Keratinocyte (primary cell): ENCODE data around the gene TTI1. TPM values are rescaled to one million over a fixed set of nuclear protein-coding genes. Genes with fewer than 3 reads are reported as not detected.

Experiments used
- DNase-seq: peaks from one replicate; pipeline ENCODE4 v3.0.0-alpha.2; 2011; ENCODE audit warnings: low read depth, missing footprints, low spot score
- FAIRE-seq: peaks from 2 replicates; lab custom pipeline; 2011; peaks lifted over from hg19 to GRCh38; lab: Jason Lieb, UNC
- H2AFZ ChIP-seq: 2 replicates; pipeline ENCODE4 v1.6.0; 2012; ENCODE audit warnings: low read length, control low read depth, inconsistent platforms; ENCODE audit not compliant: control insufficient read depth
- H3K27ac ChIP-seq: 2 replicates; pipeline ENCODE4 v1.5.1; 2011; ENCODE audit warnings: low read length; ENCODE audit not compliant: control insufficient read depth, insufficient read depth
- H3K27me3 ChIP-seq: 3 replicates; pipeline ENCODE4 v1.6.0; 2011; ENCODE audit warnings: low read length; ENCODE audit not compliant: control insufficient read depth, insufficient read depth; ENCODE audit errors: extremely low read depth
- H3K36me3 ChIP-seq, 2 experiments: 2 replicates in 1 of 2; 3 replicates in 1 of 2; pipeline ENCODE4 v1.5.1; 2011; ENCODE audit warnings: low read length in 2 of 2, mild to moderate bottlenecking in 1 of 2; ENCODE audit not compliant: control insufficient read depth in 2 of 2, insufficient read depth in 2 of 2; ENCODE audit errors: extremely low read depth in 1 of 2
- H3K4me1 ChIP-seq: 3 replicates; pipeline ENCODE4 v1.5.1; 2011; ENCODE audit warnings: low read length; ENCODE audit not compliant: control insufficient read depth, insufficient read depth; ENCODE audit errors: extremely low read depth
- H3K4me2 ChIP-seq: 3 replicates; pipeline ENCODE4 v1.6.0; 2011; ENCODE audit warnings: low read depth, low read length; ENCODE audit not compliant: control insufficient read depth, insufficient read depth; ENCODE audit errors: extremely low read depth
- H3K4me3 ChIP-seq, 3 experiments: fragments of 200-600 bp in 1 of 3; sonication (generic) in 1 of 3; 2 replicates in 2 of 3; 3 replicates in 1 of 3; pipeline ENCODE4 v1.5.1; 2011 to 2016; ENCODE audit warnings: low read length in 3 of 3, mild to moderate bottlenecking in 3 of 3, control low read depth in 2 of 3, inconsistent platforms in 1 of 3, low read depth in 1 of 3, mixed read lengths in 1 of 3, mixed run types in 1 of 3, moderate library complexity in 1 of 3; ENCODE audit not compliant: control insufficient read depth in 2 of 3, insufficient read depth in 2 of 3; ENCODE audit errors: extremely low read depth in 1 of 3
- H3K79me2 ChIP-seq: 2 replicates; pipeline ENCODE4 v1.6.0; 2012; ENCODE audit warnings: low read length; ENCODE audit not compliant: control insufficient read depth, insufficient read depth
- H3K9ac ChIP-seq: 3 replicates; pipeline ENCODE4 v1.6.0; 2011; ENCODE audit warnings: low read length; ENCODE audit not compliant: control insufficient read depth, insufficient read depth; ENCODE audit errors: extremely low read depth
- H3K9me1 ChIP-seq: 3 replicates; pipeline ENCODE4 v1.6.0; 2011; ENCODE audit warnings: low read length; ENCODE audit not compliant: control insufficient read depth, insufficient read depth; ENCODE audit errors: extremely low read depth
- H3K9me3 ChIP-seq: 2 replicates; pipeline ENCODE4 v1.5.1; 2012; ENCODE audit warnings: low read depth, low read length; ENCODE audit not compliant: control insufficient read depth
- H4K20me1 ChIP-seq: 3 replicates; pipeline ENCODE4 v1.6.0; 2011; ENCODE audit warnings: low read length; ENCODE audit not compliant: control insufficient read depth, insufficient read depth; ENCODE audit errors: extremely low read depth
- CTCF ChIP-seq, 3 experiments: IDR thresholded peaks in 1 of 3; conservative IDR thresholded peaks in 1 of 3; optimal IDR thresholded peaks in 1 of 3; 2 replicates in 2 of 3; 3 replicates in 1 of 3; pipeline versions ENCODE3 to v1.5.1; 2011; ENCODE audit warnings: low read length in 3 of 3, mild to moderate bottlenecking in 3 of 3, moderate library complexity in 2 of 3, control low read depth in 1 of 3, inconsistent platforms in 1 of 3; ENCODE audit not compliant: insufficient read depth in 2 of 3; ENCODE audit errors: extremely low read depth in 1 of 3
- EZH2 ChIP-seq: IDR thresholded peaks from one replicate; pipeline ENCODE4 v1.6.1; 2012; ENCODE audit warnings: inconsistent platforms, mild to moderate bottlenecking, low read length, moderate library complexity
- dilution Hi-C: fragments of 300-500 bp; cut with MboI; formaldehyde crosslinking; loops from one replicate; pipeline ENCODE4 v1.7.0; 2020; ENCODE audit warnings: low sequenced_read_pairs; ENCODE audit not compliant: extremely low pct_ligation_motif_present
- polyA plus RNA-seq, 5 experiments: library from polyadenylated mRNA; depleted of rRNA in 3 of 5; stranded (reverse) in 3 of 5; stranded (forward) in 1 of 5; unstranded in 1 of 5; fragments of >200 nt; gene quantifications; 1 replicate in 1 of 5; 2 replicates in 3 of 5; 3 replicates in 1 of 5; pipeline versions ENCODE4 v1.2.1 to v1.2.3, GENCODE V29; 2011 to 2012; ENCODE audit warnings: missing spikeins in 2 of 5, low read depth in 1 of 5, low replicate concordance in 1 of 5

The TTI1 gene
- polyA plus RNA-seq, 1 donor (not counting 4 experiments of a cell fraction or from before 2014, with no cell fraction given) = 13.5 TPM

GRCh38 chr20:37973059-37973910, 60.0 kb downstream of the TTI1 start:
- DNase-seq = no peak
- FAIRE-seq = no peak

GRCh38 chr20:37972256-37973058, 60.8 kb downstream of the TTI1 start:
- H3K4me1 ChIP-seq = peaks cover 3% of the 10 kb centered on the region
- dilution Hi-C loops = no loop called here
- H3K27ac ChIP-seq = no peak overlapping the region
- no peaks in the 10 kb centered on the region for H4K20me1 ChIP-seq
- no peak overlapping the region for H3K4me3 ChIP-seq
- H3K9ac ChIP-seq = no peak overlapping the region
- no peak for DNase-seq
- no peak for FAIRE-seq
- TF ChIP-seq EZH2 = no peak
- no peak for TF ChIP-seq CTCF (optimal IDR thresholded peaks at IDR 0.05 in 1 of 3, IDR thresholded peaks at IDR 0.05 in 1 of 3, conservative IDR thresholded peaks at IDR 0.05 in 1 of 3; ENCODE audit: extremely low read depth in 1 of 3, insufficient read depth in 2 of 3, low read length in 3 of 3)
- H3K79me2 ChIP-seq = no peaks in the 10 kb centered on the region
- no peak overlapping the region for H3K4me2 ChIP-seq
- no peaks in the 10 kb centered on the region for H3K36me3 ChIP-seq
- no peaks in the 10 kb centered on the region for H3K27me3 ChIP-seq
- H3K9me3 ChIP-seq = no peaks in the 10 kb centered on the region
- H2AFZ ChIP-seq = no peak overlapping the region
- H3K9me1 ChIP-seq = no peaks in the 10 kb centered on the region

More at GRCh38 chr20:37973059-37973910, 60.0 kb downstream of the TTI1 start:
- no peaks in the 10 kb centered on the region for H3K79me2 ChIP-seq
- H2AFZ ChIP-seq = no peak overlapping the region
- H3K9me3 ChIP-seq = no peaks in the 10 kb centered on the region
- dilution Hi-C loops = no loop called here
- no peak overlapping the region for H3K27ac ChIP-seq
- H3K9ac ChIP-seq = no peak overlapping the region
- no peaks in the 10 kb centered on the region for H3K36me3 ChIP-seq
- H4K20me1 ChIP-seq = no peaks in the 10 kb centered on the region
- no peaks in the 10 kb centered on the region for H3K27me3 ChIP-seq
- no peak overlapping the region for H3K4me3 ChIP-seq
- peaks cover 3% of the 10 kb centered on the region for H3K4me1 ChIP-seq
- no peaks in the 10 kb centered on the region for H3K9me1 ChIP-seq
- TF ChIP-seq EZH2 (no peak), CTCF (optimal IDR thresholded peaks at IDR 0.05 in 1 of 3, IDR thresholded peaks at IDR 0.05 in 1 of 3, conservative IDR thresholded peaks at IDR 0.05 in 1 of 3; ENCODE audit: extremely low read depth in 1 of 3, insufficient read depth in 2 of 3, low read length in 3 of 3) (no peak)
- no peak overlapping the region for H3K4me2 ChIP-seq
